ENCODE results near the gene PBX3. TPM values are rescaled to one million over a fixed set of nuclear protein-coding genes. Genes with fewer than 3 reads are reported as not detected.

Gene PBX3
- total and polyA plus RNA-seq, 9 of the 15 experiments (the other 6 are each of a cell fraction or from before 2014, with no cell fraction given) = 0.14 to 5.8 (median 0.92) TPM

GRCh38 chr9:125850106-125850632 lies 103.0 kb downstream of the PBX3 start:
- TF ChIP-seq ZNF316 (IDR thresholded peaks at IDR 0.05) (peak; percentile 77), ZNF134 (CRISPR knock-in tag; conservative IDR thresholded peaks at IDR 0.05) (no peak), ZNF507 (tag; conservative IDR thresholded peaks at IDR 0.05) (no peak), PHB2 (IDR thresholded peaks at IDR 0.05; ENCODE audit: low read depth) (no peak), C11orf30 (IDR thresholded peaks at IDR 0.05; ENCODE audit: low read depth) (peak; percentile 70), MAFG (tag; conservative IDR thresholded peaks at IDR 0.05) (peak; percentile 40), MAFK (IDR thresholded peaks at IDR 0.05; ENCODE audit: low read length) (peak; percentile 61), MAFF (IDR thresholded peaks at IDR 0.05; ENCODE audit: low read length) (peak; percentile 67)
- ChIA-PET CTCF (ENCODE audit: low intra/inter-chr PET ratio) (no interaction called here), POLR2A (no interaction called here)
- no peaks in the 10 kb centered on the region for H3K79me2 ChIP-seq (ENCODE audit: control insufficient read depth, insufficient read depth, low read length)
- ATAC-seq = no peak
- no peaks in the 10 kb centered on the region for H4K20me1 ChIP-seq (replicated peaks; ENCODE audit: control insufficient read depth, insufficient read depth, low read length)
- H3K9ac ChIP-seq (ENCODE audit: insufficient read depth in 1 of 2, low read depth in 2 of 2, low read length in 2 of 2) = no peak overlapping the region
- H3K27me3 ChIP-seq (ENCODE audit: control insufficient read depth in 2 of 2, insufficient read depth in 2 of 2, low read length in 2 of 2) = no peaks in the 10 kb centered on the region; a peak in 1 of 5 replicates
- in situ Hi-C loops (cut with MboI) (no loop called here), intact Hi-C loops (cut with micrococcal nuclease) (no loop called here)
- 2% methylated on average over 3 of the region's 3 CpGs for WGBS (ENCODE audit: insufficient coverage, low coverage, missing lambda C conversion rate)
- BruUV-seq (replicated peaks) = no TSS peak
- no peak for FAIRE-seq
- H3K4me2 ChIP-seq (ENCODE audit: insufficient read depth, low read length) = no peak overlapping the region
- no peaks in the 10 kb centered on the region for H3K9me1 ChIP-seq (ENCODE audit: control insufficient read depth, insufficient read depth, low read length)
- H3K36me3 ChIP-seq (ENCODE audit: control insufficient read depth, insufficient read depth, low read length) = no peaks in the 10 kb centered on the region
- H3K27ac ChIP-seq (ENCODE audit: extremely low read depth, low read depth, low read length) = no peak overlapping the region
- DNase-seq (ENCODE audit: extremely low read depth in 1 of 4, low spot score in 3 of 4) = no peak
- H3K9me3 ChIP-seq (replicated peaks; ENCODE audit: control insufficient read depth, insufficient read depth, low read depth, low read length) = no peaks in the 10 kb centered on the region
- no peaks in the 10 kb centered on the region for H3K4me1 ChIP-seq (replicated peaks in 1 of 2; ENCODE audit: control insufficient read depth in 2 of 2, insufficient read depth in 2 of 2, low read length in 2 of 2)
- no peak overlapping the region for H2AFZ ChIP-seq (ENCODE audit: low read depth, low read length)
- H3K4me3 ChIP-seq = no peak overlapping the region

DNA sequence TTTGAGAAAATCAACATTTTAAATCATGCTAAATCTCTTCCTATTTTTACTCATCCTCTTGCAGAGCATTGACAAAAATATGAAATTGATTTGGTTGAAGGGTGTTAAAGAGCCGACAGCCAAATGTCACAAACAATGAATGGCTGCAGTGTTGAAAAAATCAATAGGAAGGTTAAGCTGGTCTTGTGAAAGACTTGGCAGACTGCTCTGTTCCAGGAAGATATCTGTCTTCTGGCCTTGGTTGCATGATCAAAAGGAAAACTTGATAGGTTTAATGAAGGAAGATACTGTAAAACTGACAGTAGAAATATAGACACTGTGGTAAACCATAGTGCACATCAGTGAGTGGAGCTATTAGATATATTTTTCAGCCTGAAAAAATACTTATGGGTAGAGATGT lies 103.6 kb downstream of the PBX3 start:
- no peak overlapping the region for H3K27ac ChIP-seq (ENCODE audit: extremely low read depth, low read depth, low read length)
- H3K79me2 ChIP-seq (ENCODE audit: control insufficient read depth, insufficient read depth, low read length) = no peaks in the 10 kb centered on the region
- H3K4me3 ChIP-seq = no peak overlapping the region
- intact Hi-C loops (cut with micrococcal nuclease) = no loop called here
- ATAC-seq = no peak
- WGBS (ENCODE audit: insufficient coverage, low coverage, missing lambda C conversion rate) = 0% methylated on average over 1 of the region's 1 CpG
- H3K36me3 ChIP-seq (ENCODE audit: control insufficient read depth, insufficient read depth, low read length) = no peaks in the 10 kb centered on the region
- no peaks in the 10 kb centered on the region for H3K9me3 ChIP-seq (replicated peaks; ENCODE audit: control insufficient read depth, insufficient read depth, low read depth, low read length)
- H4K20me1 ChIP-seq (replicated peaks; ENCODE audit: control insufficient read depth, insufficient read depth, low read length) = no peaks in the 10 kb centered on the region
- H3K9me1 ChIP-seq (ENCODE audit: control insufficient read depth, insufficient read depth, low read length) = no peaks in the 10 kb centered on the region
- ChIA-PET CTCF (ENCODE audit: low intra/inter-chr PET ratio) (no interaction called here), POLR2A (no interaction called here)
- no TSS peak for BruUV-seq (replicated peaks)
- no peak overlapping the region for H3K9ac ChIP-seq (ENCODE audit: insufficient read depth in 1 of 2, low read depth in 2 of 2, low read length in 2 of 2)
- in situ Hi-C loops (cut with MboI) = no loop called here
- no peak overlapping the region for H3K4me2 ChIP-seq (ENCODE audit: insufficient read depth, low read length)
- H3K4me1 ChIP-seq (replicated peaks in 1 of 2; ENCODE audit: control insufficient read depth in 2 of 2, insufficient read depth in 2 of 2, low read length in 2 of 2) = no peaks in the 10 kb centered on the region
- H3K27me3 ChIP-seq (ENCODE audit: control insufficient read depth in 2 of 2, insufficient read depth in 2 of 2, low read length in 2 of 2) = no peaks in the 10 kb centered on the region
- H2AFZ ChIP-seq (ENCODE audit: low read depth, low read length) = no peak overlapping the region
- DNase-seq (ENCODE audit: extremely low read depth in 1 of 4, low spot score in 3 of 4) = no peak
- no peak for FAIRE-seq
- TF ChIP-seq HDAC6 (IDR thresholded peaks at IDR 0.05; ENCODE audit: low read depth, low read length) = no peak
- TF ChIP-seq SNIP1 (IDR thresholded peaks at IDR 0.05; ENCODE audit: low read depth) = no peak
- TF ChIP-seq PYGO2 (tag; IDR thresholded peaks at IDR 0.05) = no peak
- no peak for TF ChIP-seq TCFL5 (CRISPR knock-in tag; conservative IDR thresholded peaks at IDR 0.05)
- TF ChIP-seq ELF4 (CRISPR knock-in tag; IDR thresholded peaks at IDR 0.05) = no peak
- TF ChIP-seq SMARCE1 (IDR thresholded peaks at IDR 0.05) = no peak
- no peak for TF ChIP-seq NUFIP1 (IDR thresholded peaks at IDR 0.05; ENCODE audit: partially characterized antibody)
- no peak for TF ChIP-seq TCF7 (IDR thresholded peaks at IDR 0.05; ENCODE audit: borderline replicate concordance)
- TF ChIP-seq KAT8 (IDR thresholded peaks at IDR 0.05; ENCODE audit: low read depth) = no peak
- no peak for TF ChIP-seq BMI1 (IDR thresholded peaks at IDR 0.05; ENCODE audit: low read length)
- no peak for TF ChIP-seq ZNF696 (CRISPR knock-in tag; conservative IDR thresholded peaks at IDR 0.05)
- no peak for TF ChIP-seq STAT5B (CRISPR knock-in tag; IDR thresholded peaks at IDR 0.05)
- no peak for TF ChIP-seq CCNT2 (IDR thresholded peaks at IDR 0.05; ENCODE audit: borderline replicate concordance, extremely low read depth, insufficient read length, low read depth, low read length)
